DMS153 treated with DMSO at 0.1 percent for 48 hours (cell line): ENCODE results near the gene COL6A5.
"Not testable (repeated sequence)": the region's sequence is repeated elsewhere in the genome, so short reads cannot be mapped to it uniquely, and the experiment has no call there.

Experiments
- DNase-seq: peaks from one replicate; lab custom pipeline; 2025; ENCODE audit not compliant: unreplicated experiment; lab: John Stamatoyannopoulos, UW

COL6A5 gene

DNA sequence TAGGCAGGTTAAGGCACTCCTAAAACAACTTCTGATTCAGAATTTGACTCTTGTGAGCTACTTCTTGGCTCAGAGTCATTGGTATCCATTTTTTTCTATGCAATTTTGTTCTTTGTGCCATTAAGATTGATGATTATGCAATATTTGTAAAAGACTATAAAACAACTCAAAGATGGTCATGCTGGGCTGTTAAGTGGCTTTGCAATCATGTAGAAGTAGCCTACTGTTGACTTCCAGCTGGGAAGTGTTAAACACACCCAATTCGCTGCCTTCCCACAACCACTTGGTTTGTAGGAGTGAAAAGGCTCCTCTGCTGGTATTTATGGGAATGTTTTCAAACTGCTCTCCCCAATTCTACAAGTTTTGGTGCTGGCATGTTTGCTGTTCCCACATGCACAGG lies 96.8 kb downstream of the COL6A5 start:
- DNase-seq: no peak

DNA sequence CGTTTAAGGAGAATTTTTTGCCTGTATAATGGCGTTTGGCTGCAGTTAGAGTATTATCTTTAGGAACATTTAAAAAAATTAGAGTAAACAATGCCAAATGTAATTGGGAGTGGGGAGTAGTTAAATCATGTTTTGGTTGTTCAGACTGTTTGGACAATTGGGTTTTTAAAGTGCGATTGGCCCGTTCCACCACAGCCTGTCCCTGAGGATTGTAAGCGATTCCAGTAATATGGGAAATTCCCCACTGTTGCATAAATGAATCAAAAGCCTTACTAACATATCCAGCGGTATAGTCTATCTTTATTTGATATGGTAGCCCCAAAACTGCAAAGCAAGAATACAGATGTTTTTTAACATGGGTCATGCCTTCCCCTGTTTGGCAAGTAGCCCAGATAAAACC lies 101.4 kb downstream of the COL6A5 start:
- not testable (repeated sequence) for DNase-seq

DNA sequence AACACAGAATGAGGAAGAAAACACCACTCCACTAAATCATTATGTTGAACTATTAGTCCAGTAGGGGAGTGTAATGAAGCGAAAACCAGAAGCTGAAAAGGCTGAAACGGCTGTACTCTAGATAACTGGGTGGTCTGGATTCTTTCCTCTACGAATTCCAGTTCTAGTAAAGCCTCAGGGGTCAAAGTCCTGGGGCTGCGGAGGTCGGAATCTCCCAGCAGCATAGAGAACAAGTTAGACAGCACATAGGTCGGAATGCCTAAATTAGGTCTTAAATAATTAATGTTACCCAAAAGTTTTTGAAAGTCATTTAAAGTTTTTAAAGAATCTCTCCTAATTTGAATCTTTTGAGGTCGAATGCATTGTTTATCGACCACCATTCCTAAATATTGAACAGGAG lies 102.7 kb downstream of the COL6A5 start:
- not testable (repeated sequence) for DNase-seq

DNA sequence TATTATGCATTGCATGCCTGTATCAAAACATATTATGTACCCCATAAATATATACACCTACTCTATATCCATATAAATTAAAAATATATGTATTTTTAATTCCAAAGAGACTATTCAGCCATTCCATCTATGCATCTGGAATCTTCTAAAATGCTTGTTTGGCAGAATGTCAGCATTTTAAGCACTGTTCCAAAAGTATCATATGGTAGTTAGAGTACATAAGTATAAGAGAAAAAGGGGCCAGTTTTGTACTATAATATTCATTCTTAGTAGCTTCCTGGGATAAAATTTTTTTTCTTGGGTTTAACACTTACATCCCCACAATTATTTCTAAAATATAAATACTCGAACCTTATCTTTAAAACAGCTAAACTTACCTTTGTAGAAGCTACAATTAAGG lies 111.1 kb downstream of the COL6A5 start:
- DNase-seq: no peak

DNA sequence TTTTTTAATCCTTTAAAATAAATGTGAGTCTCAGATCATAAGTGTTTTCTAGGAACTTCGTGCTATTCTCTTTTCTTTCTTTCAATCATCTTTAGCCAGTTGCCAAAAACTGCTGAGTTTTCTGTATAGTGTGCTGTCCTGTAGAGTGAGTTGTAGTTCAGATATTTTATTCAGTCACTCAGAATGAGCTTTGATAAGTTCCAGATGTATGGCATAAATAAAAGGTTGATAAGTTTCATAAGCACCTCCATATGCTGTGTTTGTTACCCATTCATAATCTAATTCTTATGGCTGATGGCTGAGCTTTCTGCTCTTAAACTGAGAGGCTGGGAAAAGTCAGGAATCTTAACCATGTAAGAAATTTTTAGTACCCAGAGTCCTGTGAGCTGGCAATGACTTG lies 112.2 kb downstream of the COL6A5 start:
- DNase-seq: no peak

DNA sequence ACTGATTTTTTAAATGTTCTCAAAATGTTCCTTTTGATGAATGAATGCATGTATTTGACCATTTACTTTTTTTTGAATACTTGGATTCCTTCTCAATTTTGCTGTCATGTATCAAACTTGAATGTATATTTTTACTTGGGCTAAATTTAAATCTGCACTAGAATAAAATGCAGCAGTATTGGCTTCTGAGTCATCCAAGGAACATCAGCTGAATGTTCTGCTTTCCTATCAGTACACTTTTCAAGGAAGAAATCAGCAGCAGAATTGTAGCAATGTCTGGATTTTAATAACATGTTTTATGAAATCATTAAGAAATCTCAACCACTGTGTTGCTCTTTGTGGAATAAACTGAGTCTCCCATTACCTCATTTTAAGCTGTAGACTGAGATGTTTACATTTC lies 114.5 kb downstream of the COL6A5 start:
- no peak for DNase-seq

- no peak for DNase-seq
These were observed 116.6 kb downstream of the COL6A5 start for GRCh38 chr3:130462089-130462488.

- no peak for DNase-seq
These were observed 117.7 kb downstream of the COL6A5 start for GRCh38 chr3:130463221-130463620.

GRCh38 chr3:130465521-130465920 lies 120.0 kb downstream of the COL6A5 start:
- DNase-seq: no peak

DNA sequence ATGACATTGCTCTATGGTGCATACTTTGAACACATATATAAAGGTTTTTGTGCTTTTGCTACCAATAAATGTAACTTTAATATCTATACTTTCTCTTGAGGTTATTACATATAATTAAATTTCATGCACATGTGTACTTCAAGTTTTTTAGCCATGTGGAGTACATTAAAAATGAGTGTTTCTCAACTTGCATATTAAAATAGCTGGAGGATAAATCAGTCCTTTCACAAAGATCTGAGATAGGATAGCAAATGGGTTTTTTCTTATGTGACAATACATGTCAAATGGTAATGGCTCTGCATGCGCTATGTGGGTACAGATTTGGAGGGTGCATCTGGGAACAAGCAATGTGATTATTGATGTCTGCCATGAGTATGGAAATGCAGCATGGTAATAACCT lies 122.8 kb downstream of the COL6A5 start:
- no peak for DNase-seq

- DNase-seq: no peak
These were observed 124.7 kb downstream of the COL6A5 start for GRCh38 chr3:130470126-130470525.

DNA sequence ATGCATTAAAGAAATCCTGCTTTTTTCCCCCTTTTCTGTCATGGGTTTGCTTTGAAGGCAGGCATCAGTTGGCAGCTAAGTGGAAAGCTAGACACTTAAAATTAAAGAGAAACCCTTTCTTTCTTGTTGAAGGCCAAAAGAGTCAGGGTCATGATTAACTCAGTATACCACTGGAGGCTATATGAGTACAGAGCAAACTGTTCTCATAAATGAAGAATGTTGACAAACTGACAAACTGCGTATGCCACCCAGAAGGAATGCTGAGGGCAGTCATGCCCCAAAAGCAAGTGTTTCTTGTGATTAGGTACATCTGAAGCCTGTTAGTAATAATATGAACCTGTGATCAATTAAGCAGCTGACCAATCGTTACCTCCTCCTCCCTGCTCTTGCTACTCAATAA lies 127.9 kb downstream of the COL6A5 start:
- no peak for DNase-seq

GRCh38 chr3:130480736-130481135 lies 135.3 kb downstream of the COL6A5 start:
- no peak for DNase-seq

- DNase-seq: no peak
These were observed 142.8 kb downstream of the COL6A5 start for GRCh38 chr3:130488288-130488687.

DNA sequence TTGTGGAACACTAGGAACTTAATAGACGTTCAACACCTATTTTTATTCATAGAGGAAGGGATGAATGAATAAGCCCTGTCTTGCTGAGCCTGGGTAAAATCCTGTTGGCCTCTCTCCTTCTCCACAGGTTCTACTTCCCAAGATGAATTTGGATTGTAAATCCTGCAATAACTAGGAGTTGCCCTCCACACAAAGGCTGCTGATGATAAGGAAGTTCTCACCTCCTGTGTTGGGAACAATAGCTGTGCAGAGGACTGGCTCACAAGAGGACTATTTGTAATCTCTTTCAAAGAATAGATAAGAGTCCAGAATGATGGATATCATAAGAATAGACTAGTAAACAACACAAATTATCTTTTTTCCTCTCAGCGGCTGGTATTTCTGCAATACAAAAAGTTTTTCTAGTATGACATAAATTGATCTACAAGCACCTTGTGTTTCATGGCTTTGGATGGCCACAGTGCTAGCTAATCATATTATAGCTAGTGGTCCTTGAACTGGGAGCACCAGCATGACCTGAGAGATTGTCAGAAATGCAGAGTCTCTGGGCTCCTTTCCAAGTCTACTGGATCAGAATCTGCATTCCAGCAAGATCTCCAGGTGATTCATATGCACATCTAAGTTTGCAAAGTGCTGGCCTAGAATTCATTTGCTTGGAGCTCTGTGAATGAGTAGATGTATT lies 143.4 kb downstream of the COL6A5 start:
- no peak for DNase-seq

GRCh38 chr3:130490241-130490640 lies 144.8 kb downstream of the COL6A5 start:
- no peak for DNase-seq

- no peak for DNase-seq
These were observed 146.0 kb downstream of the COL6A5 start for GRCh38 chr3:130491431-130491830.

GRCh38 chr3:130504701-130505100 lies 159.2 kb downstream of the COL6A5 start:
- no peak for DNase-seq

DNA sequence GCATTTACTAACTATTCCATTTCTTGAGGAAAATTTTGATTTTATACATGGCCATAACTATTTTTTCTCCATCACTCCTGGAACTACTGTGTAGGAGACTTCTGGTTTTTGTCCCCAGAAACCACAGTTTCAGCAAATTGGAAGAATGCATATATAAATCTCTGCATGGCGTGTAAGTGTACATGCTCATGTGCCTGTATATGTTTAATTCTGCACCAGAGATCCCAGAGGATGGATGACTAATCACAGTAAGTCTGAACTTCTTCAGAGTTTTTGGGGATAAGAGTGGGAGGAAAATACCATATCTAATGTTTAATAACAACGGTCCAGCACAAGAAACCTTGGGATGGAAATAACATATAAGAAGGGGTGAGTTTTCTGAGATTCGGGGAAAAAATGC lies 160.6 kb downstream of the COL6A5 start:
- DNase-seq: no peak

- DNase-seq: no peak
These were observed 162.3 kb downstream of the COL6A5 start for GRCh38 chr3:130507746-130508145.

- no peak for DNase-seq
These were observed 163.5 kb downstream of the COL6A5 start for GRCh38 chr3:130509008-130509407.

GRCh38 chr3:130514681-130515080 lies 169.2 kb downstream of the COL6A5 start:
- no peak for DNase-seq

GRCh38 chr3:130515755-130516154 lies 170.3 kb downstream of the COL6A5 start:
- no peak for DNase-seq
